Middle frontal gyrus (tissue), 1 donor: ENCODE results near the gene NGEF.

ENCODE experiments used
- DNase-seq: peaks from one replicate; pipeline ENCODE4 v3.0.0-alpha.2; 2015; ENCODE audit warnings: low spot score; ENCODE audit errors: extremely low spot score

NGEF gene

GRCh38 chr2:232842689-232843088, 170.4 kb downstream of the NGEF start:
- no peak for DNase-seq

DNA sequence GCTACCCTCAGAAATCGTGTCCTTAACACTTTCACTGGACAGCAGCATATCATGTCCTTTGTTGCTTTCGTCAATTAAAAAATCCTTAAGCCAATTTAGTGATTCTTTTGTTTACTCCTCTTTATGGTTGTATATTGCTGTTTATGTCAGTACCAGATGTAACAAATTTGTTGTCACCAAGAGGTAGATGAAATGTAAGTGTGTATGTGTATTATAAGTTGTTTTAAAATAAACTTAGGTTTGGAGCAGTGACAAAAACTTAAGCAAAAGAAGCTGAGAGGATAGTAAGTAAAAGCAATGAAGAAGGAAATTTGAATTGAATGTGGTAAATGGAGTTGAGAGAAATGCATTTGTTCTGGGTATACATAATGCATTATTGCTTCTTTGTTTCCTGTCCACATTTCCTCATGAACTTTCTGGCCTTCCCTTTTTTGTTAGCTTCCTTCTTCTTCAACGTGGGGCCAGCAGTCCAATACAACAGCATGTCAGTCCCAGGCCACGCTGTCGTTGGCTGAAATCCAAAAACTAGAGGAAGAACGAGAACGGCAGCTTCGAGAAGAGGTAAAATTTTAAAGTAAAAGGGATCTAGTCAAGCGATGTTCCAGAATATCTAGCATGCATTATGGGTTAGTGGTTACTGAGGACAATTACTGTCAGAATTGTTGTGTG, 173.5 kb downstream of the NGEF start:
- no peak for DNase-seq

DNA sequence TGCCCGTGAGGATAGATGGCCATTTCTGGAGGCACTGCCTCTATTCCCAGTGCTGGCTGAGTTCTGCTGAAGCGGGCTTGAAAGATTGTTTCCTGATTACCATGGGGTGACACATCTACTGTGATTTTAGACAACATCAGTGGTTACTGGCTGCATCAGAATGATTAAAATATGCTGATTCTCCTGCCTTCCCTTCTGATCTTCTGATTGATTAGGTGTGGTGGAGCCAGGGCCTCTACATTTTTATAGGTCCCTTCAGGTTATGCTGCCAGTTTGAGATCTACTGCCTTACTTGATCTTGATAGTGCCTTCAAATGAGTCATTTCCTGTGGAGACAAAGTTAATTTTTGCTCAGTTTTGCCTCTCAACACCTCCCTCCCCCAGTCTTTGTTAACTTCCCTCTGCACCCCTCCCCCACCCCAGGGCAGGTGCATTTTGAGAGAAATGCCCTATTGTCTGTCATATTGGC, 174.6 kb downstream of the NGEF start:
- no peak for DNase-seq

- no peak for DNase-seq
Measured at GRCh38 chr2:232836934-232837333, 176.1 kb downstream of the NGEF start.

DNA sequence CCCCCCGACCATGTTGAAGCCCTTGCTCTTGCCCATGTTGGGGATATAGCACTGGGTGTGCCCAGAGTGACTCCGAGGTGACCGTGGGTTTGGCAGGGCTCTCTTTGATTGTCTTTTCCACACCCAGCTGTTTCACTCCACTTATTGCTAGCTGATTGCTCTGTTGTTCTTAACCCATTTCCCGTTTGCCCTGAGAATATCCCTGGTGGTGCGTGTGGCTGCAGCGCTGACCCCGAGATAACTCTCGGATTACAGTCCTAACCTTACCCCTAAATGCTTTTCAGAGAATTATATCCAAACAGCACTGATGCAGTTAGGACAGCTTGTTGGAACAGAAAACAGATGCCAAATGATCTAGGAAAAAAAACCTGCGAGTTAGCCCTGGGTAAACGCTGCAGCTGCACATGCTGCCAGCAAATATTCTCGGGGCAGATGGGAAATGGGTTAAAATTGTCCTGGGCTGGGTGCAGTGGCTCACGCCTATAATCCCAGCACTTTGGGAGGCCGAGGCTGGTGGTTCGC, 177.3 kb downstream of the NGEF start:
- no peak for DNase-seq

- DNase-seq, result no peak
Measured at GRCh38 chr2:232833830-232834229, 179.2 kb downstream of the NGEF start.

- no peak for DNase-seq
Measured at GRCh38 chr2:232831496-232831895, 181.6 kb downstream of the NGEF start.

DNA sequence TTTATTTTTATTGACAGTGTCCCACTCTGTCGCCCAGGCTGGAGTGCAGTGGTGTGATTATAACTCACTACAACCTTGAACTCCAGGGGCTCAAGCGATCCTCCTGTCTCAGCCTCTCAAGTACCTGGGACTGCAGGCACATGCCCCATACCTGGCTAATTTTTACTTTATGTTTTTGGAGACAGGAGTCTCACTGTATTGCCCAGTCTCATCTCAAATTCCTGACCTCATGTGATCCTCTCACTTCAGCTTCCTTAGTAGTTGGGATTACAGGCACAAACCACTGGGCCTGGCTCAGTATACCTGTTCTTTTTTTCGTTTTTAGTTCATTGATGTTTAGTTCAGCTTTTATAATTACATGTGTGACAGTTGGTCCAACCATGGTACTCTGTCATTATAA, 183.1 kb downstream of the NGEF start:
- no peak for DNase-seq
